GM12878 (cell line): ENCODE measurements around the gene CARHSP1. TPM values are rescaled to one million over a fixed set of nuclear protein-coding genes. Genes with fewer than 3 reads are reported as not detected.

ENCODE experiments used
- ATAC-seq: fragments of 200-7000 bp; cut with Tn5 transposase; 3 replicates; pipeline ENCODE4 v1.9.1; 2020; ENCODE audit warnings: mild to moderate bottlenecking, moderate library complexity
- BruUV-seq: library from RNA; stranded (reverse); fragments of 400-500 nt; replicated peaks from 2 replicates; lab custom pipeline; 2021; lab: Mats Ljungman, UMichigan
- CTCF ChIA-PET: fragments of 300-600 bp; sonication (Branson Sonifier 250); formaldehyde crosslinking; extraction: SDS; loops from one replicate; lab custom pipeline; 2021; ENCODE audit warnings: inconsistent platforms; lab: Yijun Ruan, JAX
- POLR2A ChIA-PET: fragments of 350-600 bp; formaldehyde crosslinking; extraction: SDS; loops from one replicate; lab custom pipeline; 2021; ENCODE audit warnings: inconsistent platforms; lab: Charles Lee
- RAD21 ChIA-PET: fragments of 300-600 bp; sonication (Branson Sonifier 250); formaldehyde crosslinking; loops from one replicate; lab custom pipeline; 2023; ENCODE audit warnings: antibody characterized with exemption; ENCODE audit not compliant: unreplicated experiment; lab: Charles Lee
- SMC1A ChIA-PET: fragments of 300-600 bp; sonication (Branson Sonifier 250); formaldehyde crosslinking; loops from one replicate; lab custom pipeline; 2023; ENCODE audit not compliant: unreplicated experiment, uncharacterized antibody; lab: Charles Lee
- DNase-seq: peaks from one replicate; pipeline ENCODE4 v3.0.0-alpha.2; 2011; ENCODE audit warnings: low read depth, low spot score
- FAIRE-seq: peaks from 3 replicates; lab custom pipeline; 2011; peaks lifted over from hg19 to GRCh38; lab: Jason Lieb, UNC
- H2AFZ ChIP-seq: 2 replicates; pipeline ENCODE4 v1.6.0; 2011; ENCODE audit warnings: low read depth, low read length, control low read depth; ENCODE audit not compliant: control insufficient read depth
- H3K27ac ChIP-seq: 2 replicates; pipeline ENCODE4 v1.5.1; 2011; ENCODE audit warnings: control low read depth; ENCODE audit not compliant: control insufficient read depth, insufficient read depth
- H3K27me3 ChIP-seq, 2 experiments: replicated peaks in 1 of 2; 2 replicates each; pipeline versions ENCODE4 v1.6.0 to v1.6.1; 2011; ENCODE audit warnings: low read length in 1 of 2; ENCODE audit not compliant: control insufficient read depth in 2 of 2, insufficient read depth in 2 of 2
- H3K36me3 ChIP-seq, 2 experiments: 2 replicates each; pipeline ENCODE4 v1.5.1; 2011; ENCODE audit warnings: low read length in 1 of 2; ENCODE audit not compliant: control insufficient read depth in 2 of 2, insufficient read depth in 2 of 2
- H3K4me1 ChIP-seq: 2 replicates; pipeline ENCODE4 v1.6.1; 2011; ENCODE audit warnings: mild to moderate bottlenecking, low read length, moderate library complexity, mixed read lengths; ENCODE audit not compliant: control insufficient read depth, insufficient read depth
- H3K4me2 ChIP-seq: 2 replicates; pipeline ENCODE4 v1.6.0; 2011; ENCODE audit warnings: control low read depth; ENCODE audit not compliant: control insufficient read depth, insufficient read depth
- H3K4me3 ChIP-seq: fragments of 200-600 bp; sonication (generic); 2 replicates; pipeline ENCODE4 v1.5.1; 2016
- H3K79me2 ChIP-seq: 2 replicates; pipeline ENCODE4 v1.6.0; 2011; ENCODE audit warnings: low read length; ENCODE audit not compliant: control insufficient read depth, insufficient read depth
- H3K9ac ChIP-seq: 2 replicates; pipeline ENCODE4 v1.8.0; 2011; ENCODE audit warnings: low read length, control low read depth, mixed read lengths; ENCODE audit not compliant: control insufficient read depth, insufficient read depth
- H3K9me3 ChIP-seq: replicated peaks from 3 replicates; pipeline ENCODE4 v1.5.1; 2011; ENCODE audit warnings: mild to moderate bottlenecking, low read length; ENCODE audit not compliant: control insufficient read depth, insufficient read depth
- H4K20me1 ChIP-seq: 2 replicates; pipeline ENCODE4 v1.6.0; 2011; ENCODE audit not compliant: control insufficient read depth, insufficient read depth
- ATF2 ChIP-seq: IDR thresholded peaks from 2 replicates; pipeline ENCODE4 v1.6.1; 2012; ENCODE audit warnings: low read length, inconsistent platforms
- E2F8 ChIP-seq: fragments of 450-650 bp; IDR thresholded peaks from 2 replicates; pipeline ENCODE4 v1.6.1; 2018; ENCODE audit warnings: mild to moderate bottlenecking, low read depth, moderate library complexity; ENCODE audit not compliant: partially characterized antibody
- ETV6 ChIP-seq, 2 experiments: fragments of 450-650 bp in 1 of 2; IDR thresholded peaks in 1 of 2; conservative IDR thresholded peaks in 1 of 2; 2 replicates each; pipeline ENCODE4 v1.6.1; 2014; ENCODE audit warnings: antibody characterized with exemption in 1 of 2, borderline replicate concordance in 1 of 2, low read depth in 1 of 2, mild to moderate bottlenecking in 1 of 2, moderate library complexity in 1 of 2
- FOS ChIP-seq: IDR thresholded peaks from 3 replicates; pipeline ENCODE4 v1.6.1; 2011; ENCODE audit warnings: borderline replicate concordance; ENCODE audit not compliant: insufficient read length; ENCODE audit errors: extremely low read depth
- MEF2A ChIP-seq: IDR thresholded peaks from 2 replicates; pipeline ENCODE4 v1.6.1; 2011; ENCODE audit warnings: low read depth, mild to moderate bottlenecking, low read length, moderate library complexity; ENCODE audit not compliant: insufficient read depth
- NR2C1 ChIP-seq: fragments of 450-650 bp; IDR thresholded peaks from 2 replicates; pipeline ENCODE4 v1.6.1; 2017; ENCODE audit warnings: antibody characterized with exemption, mild to moderate bottlenecking, moderate library complexity
- POLR2A ChIP-seq: IDR thresholded peaks from 2 replicates; pipeline ENCODE4 v1.6.1; 2011; ENCODE audit warnings: low read depth, mild to moderate bottlenecking, low read length
- POLR2AphosphoS2 ChIP-seq: IDR thresholded peaks from 2 replicates; pipeline ENCODE4 v1.6.1; 2011; ENCODE audit warnings: low read depth, mild to moderate bottlenecking, low read length, improper control_type of control experiment, moderate library complexity
- POLR2AphosphoS5 ChIP-seq: IDR thresholded peaks from 2 replicates; pipeline ENCODE4 v1.6.1; 2011; ENCODE audit warnings: mild to moderate bottlenecking, low read length, inconsistent platforms
- PRDM15 ChIP-seq: fragments of 450-650 bp; formaldehyde crosslinking; IDR thresholded peaks from 2 replicates; pipeline ENCODE4 v1.4.0; 2020; ENCODE audit warnings: mild to moderate bottlenecking, moderate library complexity
- ZBTB33 ChIP-seq: fragments of 450-650 bp; IDR thresholded peaks from 2 replicates; pipeline ENCODE4 v1.6.1; 2017; ENCODE audit warnings: mild to moderate bottlenecking
- WGBS: methylation state at CpG from one replicate; pipeline ENCODE4 v1.1.6; 2016; ENCODE audit warnings: low lambda C conversion rate; ENCODE audit not compliant: insufficient replicate concordance, insufficient coverage; ENCODE audit errors: missing lambda C conversion rate; 5-methylcytosine and 5-hydroxymethylcytosine counted together
- in situ Hi-C: fragments of 300-500 bp; cut with MboI; formaldehyde crosslinking; loops from 9 replicates; pipeline ENCODE4 v1.14.3; 2018; ENCODE audit warnings: mixed read lengths
- intact Hi-C: fragments of 100-400 bp; cut with micrococcal nuclease; formaldehyde crosslinking; loops from one replicate; pipeline ENCODE4 v1.14.2; 2022; ENCODE audit not compliant: unreplicated experiment
- polyA plus RNA-seq, 11 experiments: library from polyadenylated mRNA; depleted of rRNA in 4 of 11; unstranded in 6 of 11; stranded (reverse) in 5 of 11; fragments of >200 nt; fragmentation: Nextera tagmentation in 4 of 11; fragmentation: Illumina TruSeq in 1 of 11; extraction: Ambion mirVana in 4 of 11; extraction: Trizol in 1 of 11; gene quantifications; 1 replicate in 1 of 11; 2 replicates in 10 of 11; pipeline versions ENCODE4 v1.2.1 to v1.2.3, GENCODE V29; 2011 to 2016; ENCODE audit warnings: inconsistent platforms in 2 of 11, missing spikeins in 2 of 11, low read depth in 1 of 11
- total RNA-seq, 4 experiments: library from RNA; depleted of rRNA in 3 of 4; stranded (reverse); fragments of >200 nt in 3 of 4; fragmentation: Illumina TruSeq in 1 of 4; extraction: Trizol in 1 of 4; gene quantifications; 2 replicates each; pipeline versions ENCODE4 v1.2.1 to v1.2.3, GENCODE V29; 2013 to 2021

CARHSP1 gene
- total and polyA plus RNA-seq, 10 of the 15 experiments (the other 5 are each of a cell fraction or from before 2014, with no cell fraction given) = 5.5 to 112 (median 67.0) TPM

- Histone ChIP-seq H3K79me2 (peaks cover 10% of the 10 kb centered on the region), H3K9me3 (peaks cover 3% of the 10 kb centered on the region; the same call in 2 of the 3 replicates), H3K36me3 (peaks cover 20 to 30% of the 10 kb centered on the region in 2 experiments), H3K4me3 (no peak overlapping the region), H4K20me1 (no peaks in the 10 kb centered on the region), H3K9ac (no peak overlapping the region), H3K27me3 (no peaks in the 10 kb centered on the region), H2AFZ (no peak overlapping the region), H3K4me1 (peaks cover 42% of the 10 kb centered on the region), H3K4me2 (no peak overlapping the region), H3K27ac (no peak overlapping the region)
- in situ Hi-C loops = no loop called here
- 95% methylated on average over 23 of the region's 23 CpGs for WGBS
- DNase-seq (no peak), FAIRE-seq (no peak), ATAC-seq (no peak)
- ChIA-PET POLR2A (no interaction called here), RAD21 (interaction anchor here (0.7 to 4.4 kb wide), 5 partner anchors 9 to 246 kb away, joined by 3 to 30 read pairs (median 19); partner anchors contain the start of gene CARHSP1), SMC1A (interaction anchor here (0.9 to 3.9 kb wide), 5 partner anchors 8 to 264 kb away, joined by 3 to 18 read pairs (median 5); no protein-coding TSS in a partner anchor), CTCF (interaction anchor here (1.0 to 3.7 kb wide), 9 partner anchors 9 to 250 kb away, joined by 3 to 31 read pairs (median 3); no protein-coding TSS in a partner anchor)
- intact Hi-C loops = no loop called here
- BruUV-seq = no TSS peak
- TF ChIP-seq POLR2A (peak; percentile 18; the same call in 1 of the 2 replicates), POLR2AphosphoS2 (peak; percentile 22; the same call in 1 of the 2 replicates), PRDM15 (CRISPR knock-in tag) (no peak), ZBTB33 (no peak), E2F8 (no peak), MEF2A (no peak), NR2C1 (no peak), ETV6 (conservative IDR thresholded peaks at IDR 0.05 in 1 of 2, IDR thresholded peaks at IDR 0.05 in 1 of 2; ENCODE audit: borderline replicate concordance in 1 of 2, low read depth in 1 of 2) (no peak), POLR2AphosphoS5 (peak; percentile 55; the same call in 1 of the 2 replicates), FOS (no peak), ATF2 (no peak)
These were observed 20.4 kb upstream of the CARHSP1 start for GRCh38 chr16:8888951-8889892.
